DOHH2 (cell line): ENCODE results near the gene GDNF.

ENCODE experiments used
- H3F3A ChIP-seq: fragments of 200-600 bp; sonication (generic), shearing (Covaris generic); 2 replicates; pipeline ENCODE4 v1.6.0; 2016; ENCODE audit warnings: antibody characterized with exemption, mild to moderate bottlenecking; ENCODE audit not compliant: control insufficient read depth, insufficient read depth
- H3K27ac ChIP-seq: fragments of 200-600 bp; sonication (generic); 2 replicates; pipeline ENCODE4 v1.5.1; 2014; ENCODE audit warnings: low read depth, mild to moderate bottlenecking, low read length, moderate library complexity
- H3K27me3 ChIP-seq: fragments of 200-600 bp; sonication (generic); 2 replicates; pipeline ENCODE4 v1.6.1; 2014; ENCODE audit warnings: mild to moderate bottlenecking, low read length, mixed read lengths; ENCODE audit not compliant: control insufficient read depth
- H3K36me3 ChIP-seq: fragments of 200-600 bp; sonication (generic); 2 replicates; pipeline ENCODE4 v1.6.1; 2014; ENCODE audit warnings: mild to moderate bottlenecking, low read length, moderate library complexity, mixed read lengths; ENCODE audit not compliant: control insufficient read depth
- H3K4me1 ChIP-seq: fragments of 200-600 bp; sonication (generic); 2 replicates; pipeline ENCODE4 v1.6.1; 2014; ENCODE audit warnings: mild to moderate bottlenecking, low read length, mixed read lengths; ENCODE audit not compliant: control insufficient read depth
- H3K4me2 ChIP-seq: fragments of 200-600 bp; sonication (generic); 2 replicates; pipeline ENCODE4 v1.6.0; 2014; ENCODE audit warnings: mild to moderate bottlenecking, low read length, moderate library complexity
- H3K4me3 ChIP-seq: fragments of 200-600 bp; sonication (generic); 2 replicates; pipeline ENCODE4 v1.5.1; 2014; ENCODE audit warnings: mild to moderate bottlenecking, low read length, mixed read lengths
- H3K79me2 ChIP-seq: fragments of 200-600 bp; sonication (generic); 2 replicates; pipeline ENCODE4 v1.6.1; 2014; ENCODE audit warnings: mild to moderate bottlenecking, low read length, mixed read lengths; ENCODE audit not compliant: control insufficient read depth
- H3K9me2 ChIP-seq: fragments of 200-600 bp; sonication (generic); replicated peaks from 2 replicates; pipeline ENCODE4 v1.6.1; 2014; ENCODE audit warnings: mild to moderate bottlenecking, low read length, mixed read lengths; ENCODE audit not compliant: control insufficient read depth
- H3K9me3 ChIP-seq: fragments of 200-600 bp; sonication (generic); 2 replicates; pipeline ENCODE4 v1.6.1; 2014; ENCODE audit warnings: antibody characterized with exemption, low read length, mixed read lengths; ENCODE audit not compliant: control insufficient read depth, insufficient read depth
- H4K20me1 ChIP-seq: fragments of 200-600 bp; sonication (generic); 2 replicates; pipeline ENCODE4 v1.6.0; 2014; ENCODE audit warnings: low read depth, mild to moderate bottlenecking, antibody characterized with exemption, low read length, moderate library complexity; ENCODE audit not compliant: control insufficient read depth, insufficient read depth
- CTCF ChIP-seq: fragments of 200-600 bp; sonication (generic); IDR thresholded peaks from one replicate; pipeline ENCODE4 v1.5.1; 2014; ENCODE audit warnings: antibody characterized with exemption, mild to moderate bottlenecking, low read depth, low read length; ENCODE audit not compliant: poor library complexity, severe bottlenecking
- EZH2phosphoT487 ChIP-seq: fragments of 200-600 bp; sonication (generic); IDR thresholded peaks from 2 replicates; pipeline ENCODE4 v1.6.1; 2017; ENCODE audit warnings: borderline replicate concordance, mild to moderate bottlenecking, antibody characterized with exemption, low read length, moderate library complexity, mixed read lengths

Gene GDNF

GRCh38 chr5:37810311-37810710 is 29.5 kb downstream of the GDNF start:
- Histone ChIP-seq H3F3A (no peaks in the 10 kb centered on the region), H3K27me3 (no peaks in the 10 kb centered on the region), H3K36me3 (no peaks in the 10 kb centered on the region), H3K79me2 (no peaks in the 10 kb centered on the region), H3K27ac (no peak overlapping the region), H3K4me2 (no peak overlapping the region), H4K20me1 (no peaks in the 10 kb centered on the region), H3K4me1 (no peaks in the 10 kb centered on the region), H3K4me3 (no peak overlapping the region), H3K9me2 (no peaks in the 10 kb centered on the region), H3K9me3 (no peaks in the 10 kb centered on the region)
- TF ChIP-seq EZH2phosphoT487 (no peak), CTCF (no peak)

- Histone ChIP-seq H3K4me1 (no peaks in the 10 kb centered on the region), H3K4me3 (no peak overlapping the region), H3K9me2 (no peaks in the 10 kb centered on the region), H3K9me3 (no peaks in the 10 kb centered on the region), H4K20me1 (no peaks in the 10 kb centered on the region), H3K79me2 (no peaks in the 10 kb centered on the region), H3K4me2 (no peak overlapping the region), H3K27me3 (no peaks in the 10 kb centered on the region), H3K36me3 (no peaks in the 10 kb centered on the region), H3K27ac (no peak overlapping the region), H3F3A (no peaks in the 10 kb centered on the region)
- no peak for TF ChIP-seq EZH2phosphoT487
- TF ChIP-seq CTCF, result no peak
These were observed 30.9 kb downstream of the GDNF start for GRCh38 chr5:37808945-37809344.

- Histone ChIP-seq H3F3A (no peaks in the 10 kb centered on the region), H3K4me2 (no peak overlapping the region), H3K9me2 (no peaks in the 10 kb centered on the region), H3K79me2 (no peaks in the 10 kb centered on the region), H4K20me1 (no peaks in the 10 kb centered on the region), H3K4me1 (no peaks in the 10 kb centered on the region), H3K9me3 (no peaks in the 10 kb centered on the region), H3K4me3 (no peak overlapping the region), H3K36me3 (no peaks in the 10 kb centered on the region), H3K27ac (no peak overlapping the region), H3K27me3 (no peaks in the 10 kb centered on the region)
- TF ChIP-seq EZH2phosphoT487 (no peak), CTCF (no peak)
These were observed 32.1 kb downstream of the GDNF start for GRCh38 chr5:37807621-37808301.
